KBM-7 (cell line): Measurements from ENCODE around the gene TLK2.
A peak's percentile ranks its signal among the peaks of the same experiment; 100 is the strongest.
"Not testable (repeated sequence)": the region's sequence is repeated elsewhere in the genome, so short reads cannot be mapped to it uniquely, and the experiment has no call there.

Source experiments
- DNase-seq: peaks from one replicate; pipeline ENCODE4 v3.0.0-alpha.2; 2015
- in situ Hi-C: fragments of 300-500 bp; cut with MboI; formaldehyde crosslinking; loops from 2 replicates; pipeline ENCODE4 v1.14.3; 2020; ENCODE audit warnings: low sequenced_read_pairs, low pct_unique_long_range_greater_than_20kb, mixed read lengths

Gene TLK2

GRCh38 chr17:62541073-62541472, 62.4 kb downstream of the TLK2 start:
- in situ Hi-C loops, DNase-seq: not testable (repeated sequence)

- in situ Hi-C loops, DNase-seq: not testable (repeated sequence)
Measured at GRCh38 chr17:62543278-62543775, 64.7 kb downstream of the TLK2 start.

GRCh38 chr17:62546066-62546465, 67.4 kb downstream of the TLK2 start:
- DNase-seq, in situ Hi-C loops: not testable (repeated sequence)

GRCh38 chr17:62552851-62553659, 74.4 kb downstream of the TLK2 start:
- DNase-seq, result peak; percentile 57
- in situ Hi-C loops, result not testable (repeated sequence)

- in situ Hi-C loops, DNase-seq: not testable (repeated sequence)
Measured at GRCh38 chr17:62557532-62557931, 78.9 kb downstream of the TLK2 start.

GRCh38 chr17:62558941-62559340, 80.3 kb downstream of the TLK2 start:
- in situ Hi-C loops, DNase-seq: not testable (repeated sequence)

- in situ Hi-C loops, DNase-seq: not testable (repeated sequence)
Measured at GRCh38 chr17:62560971-62561370, 82.3 kb downstream of the TLK2 start.

- DNase-seq, result no peak
- in situ Hi-C loops, result no loop called here
Measured at GRCh38 chr17:62562656-62563055, 84.0 kb downstream of the TLK2 start.

- in situ Hi-C loops, result no loop called here
- no peak for DNase-seq
Measured at GRCh38 chr17:62565817-62566216, 87.2 kb downstream of the TLK2 start.

GRCh38 chr17:62566996-62567578, 88.5 kb downstream of the TLK2 start:
- in situ Hi-C loops, result no loop called here
- DNase-seq, result no peak

GRCh38 chr17:62572488-62572887, 93.9 kb downstream of the TLK2 start:
- no peak for DNase-seq
- in situ Hi-C loops, result no loop called here

- in situ Hi-C loops, result no loop called here
- DNase-seq, result no peak
Measured at GRCh38 chr17:62572888-62573401, 94.3 kb downstream of the TLK2 start.

GRCh38 chr17:62573480-62574117, 95.0 kb downstream of the TLK2 start:
- in situ Hi-C loops, result no loop called here
- no peak for DNase-seq

GRCh38 chr17:62576382-62576781, 97.8 kb downstream of the TLK2 start:
- no peak for DNase-seq
- in situ Hi-C loops, result no loop called here

GRCh38 chr17:62578757-62579487, 100.3 kb downstream of the TLK2 start:
- no peak for DNase-seq
- in situ Hi-C loops, result no loop called here

- in situ Hi-C loops, result no loop called here
Measured at GRCh38 chr17:62580947-62581346, 102.3 kb downstream of the TLK2 start.

GRCh38 chr17:62581764-62582163, 103.1 kb downstream of the TLK2 start:
- in situ Hi-C loops, result no loop called here
- DNase-seq, result no peak

More at GRCh38 chr17:62580947-62581346, 102.3 kb downstream of the TLK2 start:
- no peak for DNase-seq

GRCh38 chr17:62587554-62587953, 108.9 kb downstream of the TLK2 start:
- no peak for DNase-seq
- in situ Hi-C loops, result no loop called here

- in situ Hi-C loops, result no loop called here
- DNase-seq, result no peak
Measured at GRCh38 chr17:62588109-62588508, 109.5 kb downstream of the TLK2 start.
